ENCODE data around the gene DSCAM.

Gene DSCAM

GRCh38 chr21:40760821-40761220, 86.1 kb downstream of the DSCAM start:
- no peak for DNase-seq

GRCh38 chr21:40759061-40759460, 87.9 kb downstream of the DSCAM start:
- no peak for DNase-seq

- no peak for DNase-seq
Measured at GRCh38 chr21:40757366-40757765, 89.6 kb downstream of the DSCAM start.

- DNase-seq, result no peak
Measured at GRCh38 chr21:40754466-40754865, 92.5 kb downstream of the DSCAM start.

GRCh38 chr21:40753756-40754155, 93.2 kb downstream of the DSCAM start:
- no peak for DNase-seq

- no peak for DNase-seq
Measured at GRCh38 chr21:40752125-40752524, 94.8 kb downstream of the DSCAM start.

- DNase-seq, result no peak
Measured at GRCh38 chr21:40751221-40751620, 95.7 kb downstream of the DSCAM start.

- DNase-seq, result no peak
Measured at GRCh38 chr21:40736145-40736544, 110.8 kb downstream of the DSCAM start.

GRCh38 chr21:40733024-40733397, 113.9 kb downstream of the DSCAM start:
- no peak for DNase-seq

- DNase-seq, result no peak
Measured at GRCh38 chr21:40732253-40733023, 114.5 kb downstream of the DSCAM start.

- no peak for DNase-seq
Measured at GRCh38 chr21:40731206-40731605, 115.8 kb downstream of the DSCAM start.

GRCh38 chr21:40730426-40730800, 116.5 kb downstream of the DSCAM start:
- DNase-seq, result no peak

- no peak for DNase-seq
Measured at GRCh38 chr21:40729761-40730425, 117.1 kb downstream of the DSCAM start.

- DNase-seq, result no peak
Measured at GRCh38 chr21:40723966-40724365, 123.0 kb downstream of the DSCAM start.

- no peak for DNase-seq
Measured at GRCh38 chr21:40723317-40723716, 123.6 kb downstream of the DSCAM start.

- no peak for DNase-seq
Measured at GRCh38 chr21:40719615-40720014, 127.3 kb downstream of the DSCAM start.

GRCh38 chr21:40717028-40717427, 129.9 kb downstream of the DSCAM start:
- peak; percentile 48 for DNase-seq

- no peak for DNase-seq
Measured at GRCh38 chr21:40714536-40714935, 132.4 kb downstream of the DSCAM start.

GRCh38 chr21:40707656-40708244, 139.2 kb downstream of the DSCAM start:
- DNase-seq, result no peak

GRCh38 chr21:40706806-40707655, 139.9 kb downstream of the DSCAM start:
- DNase-seq, result no peak

- DNase-seq, result no peak
Measured at GRCh38 chr21:40706176-40706575, 140.8 kb downstream of the DSCAM start.

- no peak for DNase-seq
Measured at GRCh38 chr21:40704141-40704540, 142.8 kb downstream of the DSCAM start.

- DNase-seq, result no peak
Measured at GRCh38 chr21:40699366-40699765, 147.6 kb downstream of the DSCAM start.
